Measurements from ENCODE around the gene CCDC91.
A peak's percentile ranks its signal among the peaks of the same experiment; 100 is the strongest.

Gene CCDC91, protein sequence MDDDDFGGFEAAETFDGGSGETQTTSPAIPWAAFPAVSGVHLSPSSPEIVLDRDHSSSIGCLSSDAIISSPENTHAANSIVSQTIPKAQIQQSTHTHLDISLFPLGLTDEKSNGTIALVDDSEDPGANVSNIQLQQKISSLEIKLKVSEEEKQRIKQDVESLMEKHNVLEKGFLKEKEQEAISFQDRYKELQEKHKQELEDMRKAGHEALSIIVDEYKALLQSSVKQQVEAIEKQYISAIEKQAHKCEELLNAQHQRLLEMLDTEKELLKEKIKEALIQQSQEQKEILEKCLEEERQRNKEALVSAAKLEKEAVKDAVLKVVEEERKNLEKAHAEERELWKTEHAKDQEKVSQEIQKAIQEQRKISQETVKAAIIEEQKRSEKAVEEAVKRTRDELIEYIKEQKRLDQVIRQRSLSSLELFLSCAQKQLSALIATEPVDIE

DNA sequence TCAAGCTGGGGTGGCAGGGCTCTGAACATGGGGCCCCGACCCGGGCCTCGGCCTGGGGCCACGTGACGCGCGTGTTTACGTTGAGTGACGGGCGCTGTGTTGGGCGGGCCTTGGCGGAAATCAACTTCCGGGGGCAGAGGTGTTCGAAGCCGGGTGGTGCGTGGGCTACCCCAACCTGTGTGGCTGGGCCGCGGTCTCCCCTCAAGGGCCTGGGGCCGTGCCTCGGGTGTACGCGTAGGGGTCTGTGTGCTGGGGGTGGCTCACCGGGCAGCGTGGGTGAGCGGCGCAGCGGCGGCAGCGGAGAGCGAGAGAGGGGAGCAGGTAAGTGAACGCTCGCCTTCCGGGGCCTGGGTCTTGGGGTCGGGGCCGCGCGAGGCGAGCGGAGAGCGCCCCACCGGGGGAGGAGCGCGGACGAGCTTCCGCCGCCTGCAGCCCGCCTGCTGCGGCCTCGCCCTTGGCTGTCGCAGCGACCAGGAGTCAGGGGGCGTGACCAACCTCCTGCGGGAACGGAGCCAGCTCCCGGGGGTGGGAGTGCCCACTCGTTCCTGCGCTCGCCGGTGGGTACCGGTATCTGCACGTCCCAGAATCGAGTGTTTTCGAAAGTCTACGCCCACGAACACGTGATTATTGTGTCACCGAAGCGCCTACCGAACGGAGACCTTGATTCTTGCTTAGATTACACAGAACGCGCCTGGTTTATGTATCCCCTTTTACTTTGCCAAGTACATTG is at the start of gene CCDC91:
Gene CCDC91 (plus strand): TSS at position 136 of the 730 bp plus-strand sequence. CDS start 66,760 bp downstream, outside the sequence.
- DNase-seq (ENCODE audit: low read depth, low spot score) = peak; percentile 40

GRCh38 chr12:28144059-28144458 is 46.2 kb upstream of the CCDC91 start:
- H3K27ac ChIP-seq = peak overlapping the region; percentile 61
- peak; percentile 85 for DNase-seq (ENCODE audit: low read depth, low spot score)

More for the DNA sequence above, at the start of gene CCDC91:
- peak within 1 kb of the TSS; percentile 97 for H3K27ac ChIP-seq

DNA sequence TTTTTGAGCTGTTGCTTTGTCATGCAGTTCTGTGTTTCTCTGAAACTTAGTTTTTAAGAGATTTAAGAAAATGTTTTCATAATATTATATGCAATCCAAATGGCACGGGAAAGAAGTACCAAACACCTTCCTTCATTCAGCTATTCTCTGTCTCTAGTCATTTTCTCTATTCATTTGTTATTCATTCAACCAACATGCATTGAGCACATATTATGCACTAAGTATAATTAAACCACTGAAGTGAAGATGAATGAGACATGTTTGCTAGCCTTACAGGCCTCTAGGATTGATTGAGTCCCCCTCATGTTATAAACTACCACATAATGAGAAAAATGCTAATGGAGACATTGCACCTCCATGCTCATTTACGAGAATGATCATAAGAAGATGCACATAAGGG is 45.7 kb upstream of the CCDC91 start:
- H3K27ac ChIP-seq = peak overlapping the region; percentile 61

DNA sequence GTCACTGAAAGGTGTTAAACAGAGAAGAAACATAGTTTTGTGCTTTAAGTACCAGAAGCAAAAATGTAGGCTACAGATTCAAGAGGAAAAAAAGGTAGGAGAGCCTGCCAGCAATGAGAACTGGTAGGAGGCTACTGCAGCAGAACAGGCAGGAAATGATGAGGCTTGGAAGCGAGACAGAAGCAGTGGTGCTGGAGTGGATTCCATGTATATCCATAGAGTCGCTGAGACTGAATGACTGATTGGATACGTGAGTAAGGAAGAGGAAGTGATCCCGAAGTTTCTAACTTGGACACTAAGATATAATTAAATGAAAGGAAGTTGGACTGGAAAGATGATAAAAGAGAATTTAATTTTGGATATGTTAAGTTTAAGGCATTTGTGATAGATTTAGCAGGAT is 45.0 kb upstream of the CCDC91 start:
- H3K27ac ChIP-seq = no peak overlapping the region
- no peak for DNase-seq (ENCODE audit: low read depth, low spot score)

More for the DNA sequence above, 45.7 kb upstream of the CCDC91 start:
- no peak for DNase-seq (ENCODE audit: low read depth, low spot score)

DNA sequence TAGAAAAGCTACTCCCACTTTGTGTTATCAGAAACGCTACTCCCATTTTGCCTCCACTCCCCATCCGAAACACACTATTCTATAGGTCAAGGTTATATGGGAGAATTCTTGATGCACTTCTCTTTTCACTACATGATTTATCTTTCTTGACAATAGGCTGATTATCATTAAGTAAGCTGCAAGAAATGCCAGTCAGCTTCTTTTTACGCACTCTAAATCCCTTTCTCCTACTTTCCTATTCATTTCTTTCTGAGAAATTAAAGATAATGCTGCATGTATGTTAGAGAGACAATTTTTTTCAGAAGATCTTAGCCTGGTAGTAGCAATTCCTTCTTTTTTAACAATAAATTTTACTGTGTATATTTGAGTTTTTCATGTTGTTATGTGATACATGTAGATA is 41.0 kb upstream of the CCDC91 start:
- H3K27ac ChIP-seq = no peak overlapping the region
- DNase-seq (ENCODE audit: low read depth, low spot score) = no peak

- DNase-seq (ENCODE audit: low read depth, low spot score) = no peak
- H3K27ac ChIP-seq = no peak overlapping the region
Measured at GRCh38 chr12:28156362-28156761, 33.9 kb upstream of the CCDC91 start.

DNA sequence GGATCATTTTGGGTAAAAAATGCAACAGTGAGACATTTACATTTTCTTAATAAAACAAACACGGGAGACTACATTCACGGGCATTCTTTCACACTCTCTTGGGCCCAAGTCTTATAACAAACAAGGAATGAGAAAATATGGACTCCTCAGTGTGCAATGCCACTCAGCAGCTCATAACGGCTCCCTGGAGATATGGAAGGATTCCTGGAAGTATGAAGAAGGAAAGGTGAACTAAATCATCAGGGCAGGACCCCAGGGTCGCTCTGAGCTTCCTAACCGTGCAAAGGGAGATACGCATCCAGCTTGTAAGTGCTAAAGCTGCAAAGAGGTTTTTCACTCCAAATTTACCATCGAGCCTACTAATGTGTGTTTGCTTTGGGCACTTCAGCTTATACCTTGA is 33.5 kb upstream of the CCDC91 start:
- DNase-seq (ENCODE audit: low read depth, low spot score) = no peak
- no peak overlapping the region for H3K27ac ChIP-seq

- DNase-seq (ENCODE audit: low read depth, low spot score) = no peak
- no peak overlapping the region for H3K27ac ChIP-seq
Measured at GRCh38 chr12:28158353-28158752, 31.9 kb upstream of the CCDC91 start.

DNA sequence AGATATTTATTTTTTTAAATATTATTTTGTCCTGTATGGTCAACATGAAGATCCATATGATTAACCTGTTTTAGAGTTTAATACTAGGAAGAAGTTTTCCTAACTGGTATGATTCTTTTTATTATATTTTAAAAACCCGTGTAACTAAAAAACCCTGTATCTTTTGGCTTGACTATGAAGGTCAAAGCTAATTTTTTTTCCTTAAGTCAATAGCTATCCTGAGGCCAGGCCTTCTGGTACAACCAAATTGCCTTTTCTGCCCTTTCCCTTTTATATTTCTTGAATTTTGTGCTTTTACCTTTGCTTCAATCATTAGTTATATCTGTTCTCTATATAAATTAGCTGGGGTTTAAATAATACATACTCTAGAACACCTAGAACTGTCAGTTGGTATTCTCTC is 30.6 kb upstream of the CCDC91 start:
- no peak overlapping the region for H3K27ac ChIP-seq
- DNase-seq (ENCODE audit: low read depth, low spot score) = no peak

DNA sequence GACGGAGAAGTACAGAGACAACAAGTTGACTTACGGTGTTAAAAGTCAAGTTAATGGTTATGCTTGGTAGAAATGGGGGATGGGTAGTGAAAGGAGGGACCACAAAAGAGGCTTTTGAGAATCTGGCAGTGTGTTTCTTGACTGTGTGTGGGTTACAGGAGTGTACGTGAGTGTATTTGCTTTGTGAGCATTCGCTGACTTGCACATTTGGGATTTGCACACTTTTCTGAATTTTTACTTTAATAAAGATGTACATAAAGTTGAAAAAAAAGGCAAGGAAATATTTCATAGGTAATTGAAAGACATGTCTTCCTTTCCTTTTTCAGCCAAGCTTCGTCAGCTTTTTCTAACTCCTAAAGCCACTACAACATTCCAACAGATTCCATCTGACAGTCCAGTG is 28.6 kb upstream of the CCDC91 start:
- no peak overlapping the region for H3K27ac ChIP-seq
- DNase-seq (ENCODE audit: low read depth, low spot score) = no peak

GRCh38 chr12:28162697-28163096 is 27.6 kb upstream of the CCDC91 start:
- H3K27ac ChIP-seq = no peak overlapping the region
- no peak for DNase-seq (ENCODE audit: low read depth, low spot score)

DNA sequence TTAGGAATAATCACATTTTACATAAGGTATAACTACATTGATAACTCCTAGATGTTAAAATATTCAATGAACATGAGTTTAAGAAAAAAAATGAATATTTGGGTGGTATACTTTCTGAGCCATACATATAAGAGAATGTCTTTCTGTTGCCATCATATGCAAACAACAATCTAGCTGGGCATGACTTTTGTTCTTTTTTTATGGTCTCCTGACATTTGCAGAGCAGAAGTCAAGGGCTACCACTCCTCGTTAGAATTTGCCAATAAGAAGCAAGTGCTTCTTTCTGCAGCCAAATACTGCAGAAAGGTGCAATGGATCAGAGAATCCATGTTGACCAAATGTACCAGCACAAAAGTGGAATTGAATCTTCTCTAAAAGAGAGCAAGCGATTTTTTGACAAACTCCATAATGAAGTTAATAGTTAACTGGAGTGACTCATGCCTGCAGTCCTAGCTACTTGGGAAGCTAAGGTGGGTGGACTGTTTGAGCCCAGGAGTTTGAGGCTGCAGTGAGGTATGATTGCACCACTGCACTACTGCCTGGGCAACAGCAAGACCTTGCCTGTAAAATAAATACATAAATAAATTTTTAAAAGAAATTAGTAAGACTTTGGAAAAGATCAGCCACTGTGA is 25.5 kb upstream of the CCDC91 start:
- DNase-seq (ENCODE audit: low read depth, low spot score) = no peak
- H3K27ac ChIP-seq = peak overlapping the region; percentile 2

DNA sequence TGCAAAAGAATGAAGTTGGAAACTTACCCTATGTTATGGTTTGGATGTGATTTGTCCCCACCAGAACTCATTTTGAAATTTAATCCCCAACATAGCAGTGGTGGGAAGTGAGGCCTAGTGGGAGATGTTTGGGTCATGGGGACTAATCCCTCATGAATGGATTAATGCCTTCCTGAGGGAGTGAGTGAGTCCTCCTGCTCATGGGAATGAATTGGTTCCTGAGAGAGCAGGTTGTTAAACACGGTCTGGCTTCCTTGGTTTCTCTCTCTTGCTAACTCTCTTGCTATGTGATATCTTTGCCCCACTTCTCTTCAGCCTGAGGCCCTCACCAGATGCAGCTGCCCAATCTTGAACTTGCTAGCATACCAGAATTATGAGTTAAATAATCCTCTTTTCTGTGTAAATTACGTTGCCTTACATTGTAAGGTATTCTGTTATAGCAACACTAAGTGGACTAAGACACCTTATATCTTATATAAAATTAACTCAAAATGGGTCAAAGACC is 22.2 kb upstream of the CCDC91 start:
- no peak overlapping the region for H3K27ac ChIP-seq
- DNase-seq (ENCODE audit: low read depth, low spot score) = no peak

DNA sequence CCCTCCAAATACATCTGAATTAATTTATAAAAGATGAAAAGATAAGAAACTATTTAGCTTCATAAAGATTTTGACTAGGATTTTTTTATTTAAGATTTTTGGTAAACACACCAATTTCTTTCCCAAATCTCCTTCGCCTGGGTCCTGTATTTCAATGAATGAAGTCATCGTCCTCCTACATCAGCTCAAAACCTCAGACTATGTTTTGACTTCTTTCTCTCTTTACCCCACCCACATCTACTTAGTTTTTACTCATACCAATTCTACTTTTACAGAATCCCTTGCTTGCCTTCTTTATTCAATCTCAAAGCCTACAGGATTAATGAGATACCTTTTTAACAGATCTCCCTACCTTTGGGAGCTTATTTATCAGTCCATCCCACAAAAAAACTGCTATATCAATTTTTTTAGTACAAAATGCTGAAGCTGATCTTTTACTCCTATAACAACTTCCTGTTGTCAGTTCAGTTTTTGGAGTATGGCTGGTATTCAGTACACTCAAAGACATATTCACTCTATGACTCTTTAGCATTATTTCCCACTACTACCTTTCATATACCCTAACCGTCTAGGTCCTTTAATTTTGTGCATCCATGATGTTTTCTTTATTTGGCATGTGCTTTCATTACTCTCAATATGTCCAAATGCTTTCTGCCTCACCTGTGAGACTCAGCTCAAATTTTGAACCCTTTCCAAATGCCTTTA is 18.7 kb upstream of the CCDC91 start:
- DNase-seq (ENCODE audit: low read depth, low spot score) = no peak
- peak overlapping the region; percentile 42 for H3K27ac ChIP-seq

GRCh38 chr12:28172434-28173030 is 17.7 kb upstream of the CCDC91 start:
- peak overlapping the region; percentile 42 for H3K27ac ChIP-seq
- no peak for DNase-seq (ENCODE audit: low read depth, low spot score)

GRCh38 chr12:28173440-28173839 is 16.8 kb upstream of the CCDC91 start:
- H3K27ac ChIP-seq = no peak overlapping the region
- no peak for DNase-seq (ENCODE audit: low read depth, low spot score)

GRCh38 chr12:28175098-28175589 is 15.1 kb upstream of the CCDC91 start:
- H3K27ac ChIP-seq = no peak overlapping the region
- no peak for DNase-seq (ENCODE audit: low read depth, low spot score)

GRCh38 chr12:28176295-28176694 is 14.0 kb upstream of the CCDC91 start:
- DNase-seq (ENCODE audit: low read depth, low spot score) = no peak

GRCh38 chr12:28177461-28177860 is 12.8 kb upstream of the CCDC91 start:
- no peak overlapping the region for H3K27ac ChIP-seq
- no peak for DNase-seq (ENCODE audit: low read depth, low spot score)

More at GRCh38 chr12:28176295-28176694, 14.0 kb upstream of the CCDC91 start:
- no peak overlapping the region for H3K27ac ChIP-seq

GRCh38 chr12:28177905-28178304 is 12.4 kb upstream of the CCDC91 start:
- no peak for DNase-seq (ENCODE audit: low read depth, low spot score)
- H3K27ac ChIP-seq = no peak overlapping the region

Measured in epithelial cell of prostate (primary cell).